GM18505 (cell line): ENCODE measurements around the gene SERPINI1.

Source experiments
- ATAC-seq: cut with Tn5 transposase; IDR thresholded peaks from one replicate; pipeline ENCODE4 v1.9.1; 2021; ENCODE audit not compliant: unreplicated experiment
- POLR2A ChIP-seq: IDR thresholded peaks from 4 replicates; pipeline ENCODE4 v1.6.1; 2011; ENCODE audit warnings: borderline replicate concordance; ENCODE audit not compliant: insufficient read depth, insufficient read length; ENCODE audit errors: extremely low read depth

Gene SERPINI1

GRCh38 chr3:167874671-167875372, 139.3 kb downstream of the SERPINI1 start:
- no peak for TF ChIP-seq POLR2A
- no peak for ATAC-seq
